EH (cell line): ENCODE data around the gene RASAL2.

ENCODE experiments used
- DNase-seq: peaks from one replicate; pipeline ENCODE4 v3.0.0-alpha.2; 2015; ENCODE audit warnings: low read depth

Gene RASAL2

GRCh38 chr1:178452013-178452412 lies 358.1 kb downstream of the RASAL2 start:
- DNase-seq, result no peak

- DNase-seq, result no peak
These were observed 362.6 kb downstream of the RASAL2 start for GRCh38 chr1:178456472-178456871.

- DNase-seq, result no peak
These were observed 363.7 kb downstream of the RASAL2 start for GRCh38 chr1:178457651-178458050.

- no peak for DNase-seq
These were observed 364.3 kb downstream of the RASAL2 start for GRCh38 chr1:178458203-178458602.

- DNase-seq, result no peak
These were observed 367.2 kb downstream of the RASAL2 start for GRCh38 chr1:178461104-178461503.

- DNase-seq, result peak; percentile 19
These were observed 367.8 kb downstream of the RASAL2 start for GRCh38 chr1:178461701-178462100.

GRCh38 chr1:178464141-178464540 lies 370.2 kb downstream of the RASAL2 start:
- no peak for DNase-seq

- DNase-seq, result no peak
These were observed 370.7 kb downstream of the RASAL2 start for GRCh38 chr1:178464566-178464965.

GRCh38 chr1:178465011-178465410 lies 371.1 kb downstream of the RASAL2 start:
- DNase-seq, result peak; percentile 80

- DNase-seq, result no peak
These were observed 373.9 kb downstream of the RASAL2 start for GRCh38 chr1:178467837-178468236.

- DNase-seq, result no peak
These were observed 376.6 kb downstream of the RASAL2 start for GRCh38 chr1:178470411-178470960.

GRCh38 chr1:178472531-178472930 lies 378.6 kb downstream of the RASAL2 start:
- no peak for DNase-seq

GRCh38 chr1:178477373-178477772 lies 383.5 kb downstream of the RASAL2 start:
- DNase-seq, result no peak

GRCh38 chr1:178477841-178478240 lies 383.9 kb downstream of the RASAL2 start:
- DNase-seq, result no peak

GRCh38 chr1:178483251-178483957 lies 389.5 kb downstream of the RASAL2 start:
- DNase-seq, result no peak

GRCh38 chr1:178484698-178485225 lies 390.9 kb downstream of the RASAL2 start:
- DNase-seq, result no peak

GRCh38 chr1:178485541-178485981 lies 391.7 kb downstream of the RASAL2 start:
- DNase-seq, result no peak

GRCh38 chr1:178486100-178487069 lies 392.5 kb downstream of the RASAL2 start:
- DNase-seq, result no peak

GRCh38 chr1:178487070-178487615 lies 393.2 kb downstream of the RASAL2 start:
- no peak for DNase-seq

- no peak for DNase-seq
These were observed 394.5 kb downstream of the RASAL2 start for GRCh38 chr1:178488393-178488792.

GRCh38 chr1:178489399-178489798 lies 395.5 kb downstream of the RASAL2 start:
- DNase-seq, result no peak

- DNase-seq, result no peak
These were observed 396.2 kb downstream of the RASAL2 start for GRCh38 chr1:178490136-178490535.
